GM21576 (cell line): ENCODE data around the gene OGFRL1.
A peak's percentile ranks its signal among the peaks of the same experiment; 100 is the strongest.

Source experiments
- ATAC-seq: cut with Tn5 transposase; IDR thresholded peaks from one replicate; pipeline ENCODE4 v1.9.1; 2021; ENCODE audit warnings: mild to moderate bottlenecking, moderate library complexity; ENCODE audit not compliant: unreplicated experiment

The OGFRL1 gene

DNA sequence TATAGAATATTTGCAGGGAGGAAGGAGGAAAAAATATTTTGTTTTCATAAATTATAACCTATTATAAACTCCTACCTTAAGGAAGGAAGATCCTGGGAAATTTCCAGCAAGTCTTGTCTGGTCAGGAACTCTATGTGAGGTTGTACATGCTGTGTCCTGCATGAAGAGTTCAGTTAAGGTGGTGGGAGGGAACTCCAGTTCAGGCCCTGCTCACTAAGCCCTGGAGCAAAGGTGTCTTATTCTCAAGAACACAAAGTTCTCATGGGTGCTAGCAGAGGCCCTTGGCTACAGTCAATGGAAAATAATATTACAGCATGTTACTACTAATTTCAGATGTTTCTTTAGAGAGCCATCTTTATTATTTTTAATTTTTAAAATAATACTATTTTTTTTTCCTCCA lies 3.8 kb upstream of the OGFRL1 start:
- ATAC-seq, result no peak

DNA sequence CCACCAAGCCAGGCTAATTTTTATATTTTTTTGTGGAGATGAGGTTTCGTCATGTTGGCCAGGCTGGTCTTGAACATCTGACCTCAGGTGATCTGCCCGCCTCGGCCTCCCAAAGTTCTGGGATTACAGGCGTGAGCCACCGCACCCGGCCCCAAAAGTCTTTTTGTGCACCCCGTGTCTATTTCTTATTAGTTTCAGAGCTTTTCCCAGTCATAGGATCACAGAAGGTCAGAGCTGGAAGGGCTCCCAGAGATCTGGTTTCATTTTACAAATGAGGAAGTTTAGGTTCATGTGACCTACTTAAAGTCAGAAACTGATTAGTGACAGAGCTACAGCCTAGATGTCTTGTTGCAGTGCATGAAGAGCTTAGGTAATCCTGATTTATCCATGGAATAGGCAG lies 1.6 kb upstream of the OGFRL1 start:
- ATAC-seq, result no peak

DNA sequence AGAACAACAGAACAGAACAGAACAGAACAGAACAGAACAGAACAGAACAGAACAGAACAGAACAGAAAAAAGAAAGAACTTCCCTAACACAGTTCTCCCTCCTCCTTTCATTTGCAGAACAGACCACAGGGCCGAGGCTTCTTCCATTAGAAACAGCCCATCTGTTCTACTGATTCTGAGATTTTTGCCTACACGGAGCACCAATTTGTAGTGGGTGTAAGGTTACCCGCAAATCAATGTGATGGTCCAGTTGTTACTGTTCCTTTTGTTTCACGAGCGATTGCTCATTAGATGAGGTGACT lies 734 bp upstream of the OGFRL1 start:
- no peak for ATAC-seq

DNA sequence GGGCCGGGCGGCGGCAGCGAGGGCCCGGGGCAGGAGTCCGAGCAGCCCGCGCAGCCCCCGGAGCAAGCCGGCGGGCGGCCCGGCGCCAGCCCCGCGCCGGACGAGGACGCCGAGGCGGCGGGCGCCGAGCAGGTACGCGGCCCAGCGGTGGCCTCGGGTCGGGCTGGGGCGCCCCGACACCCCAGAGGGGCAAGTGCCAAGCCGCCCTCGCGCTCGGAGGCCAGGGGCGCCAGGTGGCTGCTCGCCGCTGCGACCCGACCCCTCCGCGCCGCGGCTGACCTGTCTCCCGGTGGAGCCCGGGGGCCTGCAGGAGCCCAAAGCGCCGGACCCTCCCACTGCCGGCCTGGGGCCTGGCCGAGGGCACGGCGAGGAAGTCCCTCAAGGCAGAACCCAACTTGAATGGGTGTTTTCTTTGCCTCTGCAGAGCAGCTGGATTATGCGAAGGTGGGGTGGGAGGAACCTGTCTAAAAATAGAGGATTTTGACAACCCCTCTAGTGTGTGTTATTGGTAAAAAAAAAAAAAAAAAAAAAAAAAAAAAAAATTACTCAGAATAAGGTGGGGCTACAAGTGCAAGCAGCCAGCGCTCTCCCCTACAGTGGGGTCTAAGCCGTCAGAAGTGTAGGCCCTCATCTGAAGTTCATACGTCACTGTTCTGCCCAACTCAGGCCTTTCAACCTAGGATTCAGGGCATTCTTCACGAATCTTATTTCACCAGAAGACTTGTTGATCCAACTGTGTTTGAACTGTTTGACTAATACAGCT lies 609 bp downstream of the OGFRL1 start:
- ATAC-seq, result peak; percentile 23

DNA sequence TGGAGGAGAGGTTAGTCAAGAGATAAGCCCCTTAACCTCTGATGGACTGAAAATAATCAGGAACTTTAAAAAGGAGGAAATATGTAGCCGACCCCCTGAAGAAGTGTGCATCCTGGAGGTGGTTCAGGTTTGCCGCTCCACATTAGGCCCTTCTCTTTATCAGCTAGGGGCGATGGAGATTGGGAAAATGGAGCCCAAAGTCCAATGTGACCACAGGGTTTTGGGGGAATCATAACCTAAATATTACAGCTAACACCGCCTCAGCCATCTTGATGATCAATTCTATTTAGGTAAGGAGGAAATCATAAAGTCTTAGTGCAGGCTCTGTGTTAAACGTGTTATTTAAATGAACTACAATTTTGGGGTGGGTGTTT lies 1.2 kb downstream of the OGFRL1 start:
- ATAC-seq, result no peak

DNA sequence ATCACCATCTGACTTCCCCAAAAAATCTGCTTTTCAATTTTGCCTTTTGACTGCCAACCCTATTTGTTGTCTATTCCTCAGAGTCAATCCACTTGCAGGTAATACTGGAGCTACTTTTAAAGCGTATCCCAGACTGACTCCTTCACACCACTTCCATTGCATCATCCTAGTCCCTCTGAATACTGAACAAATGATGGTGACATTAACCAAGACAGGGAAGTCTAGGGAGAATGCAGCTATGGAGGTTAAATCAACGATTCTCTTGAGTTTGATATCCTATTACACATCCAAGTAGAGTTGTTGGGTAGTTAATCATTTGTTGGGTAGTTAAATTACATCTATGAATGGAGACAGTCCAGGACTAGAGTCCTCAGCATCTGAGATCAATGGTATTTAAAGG lies 2.0 kb downstream of the OGFRL1 start:
- no peak for ATAC-seq

DNA sequence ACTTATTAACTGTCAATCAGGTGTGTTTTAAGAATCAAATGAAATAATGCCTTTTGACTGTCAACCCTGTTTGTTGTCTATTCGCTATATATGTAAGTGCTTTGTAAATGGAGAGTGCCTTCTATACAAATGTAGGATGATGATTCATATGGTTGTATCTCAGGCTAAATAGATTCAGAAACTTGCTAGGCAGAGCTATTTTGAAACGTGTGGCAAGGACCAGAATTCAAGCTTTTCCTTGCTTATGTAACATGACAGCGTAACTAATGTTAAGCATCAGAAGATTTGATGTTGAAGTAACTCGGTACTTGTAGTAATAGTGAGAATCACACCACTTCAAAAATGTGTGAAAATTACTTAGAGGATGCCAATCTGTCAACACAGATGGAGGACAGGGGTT lies 3.4 kb downstream of the OGFRL1 start:
- no peak for ATAC-seq

DNA sequence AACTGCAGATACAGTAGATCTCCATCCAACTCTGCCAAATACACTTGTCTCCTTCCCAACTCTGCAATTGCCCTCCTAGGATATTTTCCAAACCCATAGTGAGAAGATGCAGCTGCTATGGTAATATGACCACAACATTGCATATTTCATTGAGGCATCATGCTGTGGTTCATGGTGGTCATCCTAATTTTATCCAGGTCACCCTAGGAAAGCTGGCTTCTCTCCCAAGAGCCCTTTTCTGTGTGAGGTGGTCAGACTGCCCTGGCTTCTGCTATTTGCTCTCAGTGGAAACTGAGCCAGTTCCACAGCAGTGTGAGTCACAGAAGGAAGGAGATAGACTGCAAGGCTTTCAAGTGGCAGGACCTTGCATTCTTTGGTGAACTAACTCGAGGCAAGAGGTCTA lies 5.5 kb downstream of the OGFRL1 start:
- no peak for ATAC-seq

DNA sequence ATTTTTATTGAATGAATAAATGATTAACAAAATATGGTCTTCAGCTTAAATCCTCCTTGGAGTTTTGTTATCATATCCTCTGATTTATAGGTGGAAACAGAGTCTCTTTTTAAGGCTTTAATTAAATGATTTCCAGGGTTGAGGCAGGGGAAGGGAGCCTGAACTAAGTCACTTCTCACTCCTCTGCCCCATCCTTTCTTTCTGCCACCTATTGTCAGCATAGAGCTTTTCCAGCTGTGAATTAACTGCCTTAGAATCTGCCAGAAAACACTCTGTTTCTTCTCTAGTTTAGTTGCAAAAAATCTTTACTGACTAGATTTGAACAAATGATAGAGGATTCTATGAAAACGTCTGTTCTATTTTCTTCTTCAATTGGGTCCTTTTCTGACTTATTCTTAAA lies 9.8 kb downstream of the OGFRL1 start:
- no peak for ATAC-seq

DNA sequence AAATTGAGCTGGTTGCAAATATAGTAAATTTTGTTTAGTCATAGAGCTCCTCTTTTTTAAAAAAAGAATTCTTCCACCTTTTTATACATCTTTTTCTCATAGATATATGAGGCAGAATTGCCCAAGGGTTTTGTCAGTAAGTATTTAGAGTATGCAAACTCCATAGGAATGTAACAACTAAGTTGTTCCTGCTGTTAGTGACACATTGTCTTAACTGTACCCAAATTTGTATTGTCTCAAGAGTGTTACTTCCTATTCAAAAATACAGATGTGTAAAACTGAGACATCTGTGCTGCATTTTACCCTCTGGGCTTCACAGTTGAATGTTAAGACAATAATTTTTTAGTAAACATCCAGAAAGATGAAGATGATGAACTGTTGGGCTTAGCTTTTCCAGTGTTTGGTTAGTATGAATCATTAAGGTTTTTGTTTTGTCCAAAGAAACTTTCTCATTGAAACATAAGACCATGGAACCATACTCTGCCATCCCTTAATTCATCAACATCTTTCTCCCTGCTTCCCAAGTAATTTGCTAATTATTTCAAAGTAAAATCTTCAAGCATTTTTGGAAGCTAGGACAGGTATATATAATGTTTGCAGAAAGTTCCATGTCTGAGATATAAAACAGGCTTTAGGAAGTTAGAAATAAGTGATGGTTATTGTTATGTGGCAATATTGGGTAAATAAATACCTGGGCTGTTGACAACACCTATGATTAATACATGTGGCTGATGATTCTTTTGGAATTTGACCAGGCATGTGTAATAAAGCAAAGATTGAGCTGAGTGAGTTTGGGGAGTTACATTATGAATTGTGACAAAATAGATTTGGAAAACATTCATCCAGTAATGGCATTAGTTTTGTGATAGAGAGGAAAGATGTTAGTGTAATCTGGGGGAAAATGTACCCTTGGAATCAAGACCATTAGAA lies 11.2 kb downstream of the OGFRL1 start:
- ATAC-seq, result no peak

DNA sequence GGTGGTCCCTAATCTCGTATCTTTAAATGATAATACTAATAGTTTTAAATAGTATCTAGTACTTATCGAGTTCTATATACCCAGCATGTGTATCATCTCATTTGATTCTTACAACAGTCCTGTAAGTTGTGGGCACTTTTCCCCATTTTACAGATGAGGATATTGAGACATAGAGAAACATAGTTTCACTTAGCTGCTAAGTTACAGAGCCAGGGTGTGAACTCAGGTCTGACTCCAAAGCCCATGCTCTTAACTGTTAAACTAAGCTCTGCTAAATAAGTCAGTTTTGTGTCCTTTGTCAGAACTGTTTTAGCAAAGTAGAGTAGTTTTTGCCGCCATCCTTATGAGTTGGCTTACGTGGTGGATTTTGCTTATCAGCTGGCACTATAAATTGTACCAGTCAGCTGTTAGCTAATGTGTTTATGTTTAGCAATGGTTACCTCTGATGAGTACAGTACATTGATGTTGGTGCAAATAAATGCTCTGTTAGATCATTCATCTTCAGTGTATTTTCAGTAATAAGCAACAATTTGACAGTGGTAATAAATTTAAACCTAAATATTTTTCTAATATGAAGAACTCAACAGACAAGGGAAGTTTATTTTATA lies 12.1 kb downstream of the OGFRL1 start:
- ATAC-seq, result no peak

DNA sequence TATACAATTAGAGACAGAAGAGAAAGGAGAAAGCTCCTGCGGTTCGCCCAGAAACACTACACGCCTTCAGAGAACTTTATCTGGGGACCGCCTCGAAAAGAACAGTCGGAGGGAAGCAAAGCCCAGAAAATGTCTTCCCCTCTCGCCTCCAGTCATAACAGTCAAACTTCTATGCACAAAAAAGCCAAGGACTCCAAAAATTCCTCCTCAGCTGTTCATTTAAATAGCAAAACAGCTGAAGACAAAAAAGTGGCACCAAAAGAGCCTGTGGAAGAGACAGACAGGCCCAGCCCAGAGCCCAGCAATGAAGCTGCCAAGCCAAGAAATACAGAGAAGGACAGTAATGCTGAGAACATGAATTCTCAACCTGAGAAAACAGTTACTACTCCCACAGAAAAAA lies 12.9 kb downstream of the OGFRL1 start:
- no peak for ATAC-seq

DNA sequence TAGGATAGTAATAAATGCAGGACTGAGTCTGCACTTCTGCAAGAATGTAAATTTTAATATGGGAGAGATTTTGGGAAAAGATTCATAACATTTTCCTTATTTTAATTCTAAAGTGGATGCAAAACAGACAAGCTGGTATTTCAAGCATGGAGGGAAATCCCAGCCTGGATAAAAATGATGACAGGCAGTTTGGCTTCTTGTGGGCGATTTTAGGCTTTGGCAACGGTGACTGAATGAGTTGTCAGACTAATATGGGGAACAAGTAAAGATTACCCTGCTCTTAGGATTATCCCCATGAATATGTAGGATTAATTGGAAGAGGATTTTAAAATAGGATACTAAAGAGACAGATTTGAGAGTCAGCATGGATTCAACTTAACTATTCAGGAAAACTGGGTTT lies 21.0 kb downstream of the OGFRL1 start:
- no peak for ATAC-seq

DNA sequence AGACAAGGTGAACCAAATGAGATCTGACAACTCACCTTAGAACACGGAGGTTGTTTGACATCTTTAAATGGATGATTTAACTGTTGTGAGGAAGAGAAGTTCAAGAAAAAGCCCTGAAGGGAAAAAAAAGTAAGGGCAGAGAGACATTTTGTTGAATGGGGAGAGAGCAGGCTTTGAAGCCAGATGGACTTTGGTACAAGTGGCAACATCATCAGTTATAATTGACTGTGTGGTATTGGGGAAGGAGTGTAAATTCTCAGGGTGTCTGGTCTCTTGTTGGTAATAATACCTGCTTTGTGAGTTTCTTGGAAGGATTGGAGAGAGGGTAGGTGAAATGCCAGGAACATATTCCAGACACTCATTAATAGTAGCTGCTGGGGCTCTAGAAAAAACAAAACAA lies 21.6 kb downstream of the OGFRL1 start:
- no peak for ATAC-seq

DNA sequence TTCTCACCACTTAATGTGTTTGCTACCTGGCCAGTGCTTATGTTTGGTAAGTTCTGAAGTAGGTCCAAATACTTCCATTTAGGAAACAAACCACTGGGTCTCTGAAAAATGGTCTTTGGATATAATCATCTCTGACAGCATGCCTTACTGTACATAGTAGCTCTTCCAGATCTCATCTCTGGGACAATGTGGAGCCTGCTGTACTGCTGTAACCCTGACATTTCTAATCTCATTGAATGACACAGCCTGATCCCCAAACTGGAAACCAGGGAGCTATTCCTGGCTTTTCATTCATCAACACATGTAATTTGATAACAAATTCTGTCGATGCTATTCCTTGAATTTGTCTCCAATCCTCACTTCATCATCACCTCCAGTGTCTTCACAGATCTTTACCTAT lies 23.5 kb downstream of the OGFRL1 start:
- ATAC-seq, result no peak

DNA sequence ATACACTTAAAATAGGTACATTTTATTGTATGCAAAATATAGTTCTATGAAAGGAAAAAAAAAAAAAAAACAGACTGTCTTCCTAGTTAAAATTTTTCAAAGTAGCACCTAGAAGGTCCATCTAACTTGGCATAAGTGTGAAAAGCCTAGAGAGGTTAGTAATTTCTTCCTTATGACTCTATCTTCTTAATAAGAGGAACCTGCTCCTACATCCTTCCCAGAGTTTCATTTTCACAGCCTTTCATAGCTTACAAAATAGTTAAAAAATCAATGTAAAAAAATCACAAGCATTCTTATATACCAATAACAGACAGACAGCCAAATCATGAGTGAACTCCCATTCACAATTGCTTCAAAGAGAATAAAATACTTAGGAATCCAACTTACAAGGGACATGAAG lies 28.8 kb downstream of the OGFRL1 start:
- ATAC-seq, result no peak

DNA sequence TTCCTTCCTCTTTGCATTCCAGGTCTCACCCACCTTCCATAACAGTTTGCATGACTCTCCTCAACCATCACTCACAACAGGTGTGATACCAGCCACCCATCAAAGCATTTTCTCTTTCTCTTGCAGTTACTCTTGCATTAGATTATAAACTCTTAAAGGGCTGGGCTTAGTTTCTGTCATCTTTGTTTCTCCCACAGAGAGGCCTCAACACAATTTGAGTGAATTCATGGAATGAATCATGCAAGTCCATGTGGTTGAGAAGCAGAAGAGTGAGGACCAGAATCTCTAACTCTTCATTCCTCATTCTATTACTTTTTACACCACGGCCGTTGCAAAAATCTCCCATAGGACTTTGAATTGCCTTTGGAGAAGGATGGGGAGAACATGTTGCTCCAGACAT lies 31.4 kb downstream of the OGFRL1 start:
- no peak for ATAC-seq

DNA sequence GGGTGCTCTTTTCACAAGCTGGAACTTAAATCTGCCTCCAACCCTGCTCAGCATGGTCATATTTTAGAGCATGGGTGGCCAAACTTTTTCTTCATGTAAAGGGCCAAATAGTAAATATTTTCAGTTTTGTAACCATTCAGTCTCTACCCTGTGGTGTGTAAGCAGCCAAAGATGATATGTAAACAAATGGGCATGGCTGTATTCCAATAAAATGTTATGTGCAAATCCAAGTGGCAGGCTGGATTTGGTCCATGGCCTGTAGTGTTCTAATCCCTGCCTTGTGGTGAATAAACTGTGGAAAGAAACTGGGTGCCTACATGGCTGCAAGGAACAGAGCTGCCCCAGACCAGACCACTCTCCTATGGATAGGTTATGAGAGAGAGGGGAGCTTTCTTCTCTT lies 32.7 kb downstream of the OGFRL1 start:
- ATAC-seq, result no peak

DNA sequence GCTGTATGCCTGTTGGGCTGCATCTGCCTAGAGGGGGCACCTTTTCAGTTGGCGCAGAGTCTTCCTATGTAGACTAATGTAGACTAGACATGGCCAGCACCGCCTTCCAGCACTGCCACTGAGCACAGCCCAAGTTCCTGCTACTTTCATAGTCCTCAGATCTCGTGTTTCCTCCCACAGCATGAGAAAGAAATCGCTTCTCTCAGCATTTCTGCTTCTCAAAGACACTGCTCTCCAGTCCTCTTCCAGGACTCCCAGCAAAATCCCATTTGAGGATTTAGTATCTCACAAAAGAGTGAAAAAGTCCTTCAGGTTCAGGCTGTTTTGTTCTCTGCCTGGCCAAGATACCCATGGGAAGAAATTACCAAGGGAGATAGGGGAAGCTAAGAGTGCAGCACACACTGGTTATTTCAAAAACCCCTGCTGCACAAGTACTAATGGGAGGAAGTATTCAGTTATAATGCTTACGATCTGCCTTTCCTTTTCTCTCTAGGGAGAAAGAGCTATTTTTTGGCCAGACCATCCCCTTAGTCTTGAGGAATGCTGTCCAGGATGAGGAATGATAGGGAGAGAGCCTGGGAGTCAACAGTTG lies 35.7 kb downstream of the OGFRL1 start:
- no peak for ATAC-seq

DNA sequence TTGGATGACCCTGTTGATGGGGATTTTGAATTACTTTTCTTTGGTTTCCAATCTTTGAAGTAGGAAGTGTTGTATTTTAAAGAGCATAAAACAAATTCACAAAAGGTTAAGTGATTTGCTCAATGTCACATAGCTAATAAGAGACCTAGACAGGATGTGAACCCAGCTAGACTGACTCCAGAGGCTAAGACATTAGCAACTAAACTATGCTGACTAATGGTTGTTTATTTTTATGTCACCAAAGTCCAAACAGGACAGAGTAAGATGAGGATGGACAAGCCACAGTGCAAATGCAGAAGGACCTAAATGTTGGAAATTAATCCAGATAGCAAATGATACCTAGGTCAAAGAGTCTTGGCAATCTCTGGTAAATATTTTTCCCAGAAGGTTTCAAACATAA lies 38.0 kb downstream of the OGFRL1 start:
- ATAC-seq, result no peak

DNA sequence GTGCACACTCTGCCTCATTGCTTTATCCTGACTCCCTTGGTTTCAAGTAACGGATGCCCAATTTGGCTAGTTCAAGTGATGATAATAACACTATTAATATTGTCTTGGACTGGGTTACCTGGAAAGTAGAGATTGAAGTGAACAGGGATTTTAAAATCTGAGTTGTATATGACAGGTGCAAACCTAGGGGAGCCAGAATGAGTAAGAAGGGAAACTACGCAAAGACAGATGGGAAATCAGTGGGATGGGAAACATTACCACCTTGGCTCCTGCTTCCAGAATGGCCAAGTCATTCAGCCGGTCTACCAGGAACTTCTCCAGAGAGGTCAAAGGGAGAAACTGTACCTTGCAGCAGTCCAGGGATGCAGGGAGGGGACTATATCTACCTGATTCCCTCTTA lies 41.9 kb downstream of the OGFRL1 start:
- no peak for ATAC-seq

DNA sequence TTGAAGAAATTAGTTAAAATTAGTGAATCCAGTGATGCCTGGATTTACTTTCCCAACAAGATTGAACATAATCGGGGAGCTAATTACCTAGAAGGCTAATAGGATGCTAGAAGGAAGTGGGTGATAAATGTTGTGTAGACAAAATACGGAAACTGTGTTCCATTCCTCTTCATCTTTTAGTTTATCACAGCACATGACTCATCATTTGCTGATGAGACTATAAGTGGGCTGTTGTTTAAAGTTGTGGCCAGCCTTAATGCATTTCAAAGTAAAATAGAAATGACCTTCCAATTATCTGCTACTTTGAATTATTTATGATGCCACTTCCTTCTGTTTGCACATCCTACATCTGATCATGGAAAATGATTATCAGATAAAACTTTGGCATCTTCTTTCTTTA lies 43.4 kb downstream of the OGFRL1 start:
- ATAC-seq, result no peak
